PC-9 (cell line): ENCODE measurements around the gene ENGASE. TPM values are rescaled to one million over a fixed set of nuclear protein-coding genes. Genes with fewer than 3 reads are reported as not detected.
A peak's percentile ranks its signal among the peaks of the same experiment; 100 is the strongest.

Experiments used
- BruUV-seq: library from RNA; stranded (reverse); fragments of 400-500 nt; replicated peaks from 2 replicates; lab custom pipeline; 2021; lab: Mats Ljungman, UMichigan
- CTCF ChIA-PET: fragments of 300-600 bp; sonication (Branson Sonifier 250); formaldehyde crosslinking; loops from one replicate; lab custom pipeline; 2022; ENCODE audit warnings: antibody characterized with exemption; lab: Charles Lee
- POLR2A ChIA-PET: fragments of 300-600 bp; sonication (Branson Sonifier 250); formaldehyde crosslinking; loops from one replicate; lab custom pipeline; 2022; ENCODE audit warnings: antibody characterized with exemption; ENCODE audit not compliant: unreplicated experiment; lab: Charles Lee
- DNase-seq, 2 experiments: peaks; one replicate each; pipeline versions ENCODE4 v3.0.0 to v3.0.0-alpha.2; 2015 to 2022; ENCODE audit warnings: mixed read lengths in 1 of 2
- H2AFZ ChIP-seq: fragments of 200-600 bp; sonication (generic); 2 replicates; pipeline ENCODE4 v1.8.1; 2017; ENCODE audit warnings: antibody characterized with exemption
- H3F3A ChIP-seq: fragments of 200-600 bp; sonication (generic); 2 replicates; pipeline ENCODE4 v1.8.1; 2017; ENCODE audit warnings: antibody characterized with exemption, mild to moderate bottlenecking, low read depth; ENCODE audit not compliant: insufficient read depth
- H3K27ac ChIP-seq: fragments of 200-600 bp; sonication (generic); 2 replicates; pipeline ENCODE4 v1.6.1; 2016; ENCODE audit warnings: mixed run types
- H3K27me3 ChIP-seq: fragments of 200-600 bp; sonication (generic); 2 replicates; pipeline ENCODE4 v1.6.1; 2016; ENCODE audit warnings: low read depth, mixed run types; ENCODE audit not compliant: insufficient read depth
- H3K36me3 ChIP-seq: fragments of 200-600 bp; sonication (generic); 2 replicates; pipeline ENCODE4 v1.6.1; 2016; ENCODE audit warnings: low read depth, mixed run types
- H3K4me1 ChIP-seq: fragments of 200-600 bp; sonication (generic); replicated peaks from 2 replicates; pipeline ENCODE4 v1.6.1; 2016; ENCODE audit warnings: mixed run types; ENCODE audit not compliant: insufficient read depth
- H3K4me2 ChIP-seq: fragments of 200-600 bp; sonication (generic); 2 replicates; pipeline ENCODE4 v1.6.1; 2017; ENCODE audit warnings: mixed run types
- H3K4me3 ChIP-seq: fragments of 200-600 bp; sonication (generic); 2 replicates; pipeline ENCODE4 v1.6.1; 2016; ENCODE audit warnings: mixed run types
- H3K79me2 ChIP-seq: fragments of 200-600 bp; sonication (generic); 2 replicates; pipeline ENCODE4 v1.6.1; 2017; ENCODE audit warnings: low read depth, mixed run types
- H3K9me2 ChIP-seq: fragments of 200-600 bp; sonication (generic); 2 replicates; pipeline ENCODE4 v1.8.1; 2017; ENCODE audit warnings: mild to moderate bottlenecking; ENCODE audit not compliant: insufficient read depth
- H3K9me3 ChIP-seq: fragments of 200-600 bp; sonication (generic); 2 replicates; pipeline ENCODE4 v1.8.1; 2016; ENCODE audit warnings: low read depth; ENCODE audit not compliant: insufficient read depth
- H4K20me1 ChIP-seq: fragments of 200-600 bp; sonication (generic); 2 replicates; pipeline ENCODE4 v1.8.1; 2017; ENCODE audit not compliant: insufficient read depth
- EZH2 ChIP-seq: fragments of 200-600 bp; sonication (generic); IDR thresholded peaks from 2 replicates; pipeline ENCODE4 v1.8.0; 2017; ENCODE audit warnings: antibody characterized with exemption, low read depth
- intact Hi-C: fragments of 100-400 bp; cut with micrococcal nuclease; formaldehyde crosslinking; loops from one replicate; pipeline ENCODE4 v1.10.0; 2022; ENCODE audit not compliant: unreplicated experiment
- total RNA-seq: library from RNA; stranded (reverse); gene quantifications from 2 replicates; pipeline ENCODE4 v1.2.3, GENCODE V29; 2021
- TF ChIP-seq, protein P1 (sequence below): fragments of 200-600 bp; sonication (generic); conservative IDR thresholded peaks from 2 replicates; pipeline ENCODE4 v1.6.1; 2017; ENCODE audit warnings: mixed run types, antibody characterized with exemption, mild to moderate bottlenecking, moderate library complexity

ENGASE gene
- total RNA-seq, 1 experiment from 2014 or later = 15.7 TPM

DNA sequence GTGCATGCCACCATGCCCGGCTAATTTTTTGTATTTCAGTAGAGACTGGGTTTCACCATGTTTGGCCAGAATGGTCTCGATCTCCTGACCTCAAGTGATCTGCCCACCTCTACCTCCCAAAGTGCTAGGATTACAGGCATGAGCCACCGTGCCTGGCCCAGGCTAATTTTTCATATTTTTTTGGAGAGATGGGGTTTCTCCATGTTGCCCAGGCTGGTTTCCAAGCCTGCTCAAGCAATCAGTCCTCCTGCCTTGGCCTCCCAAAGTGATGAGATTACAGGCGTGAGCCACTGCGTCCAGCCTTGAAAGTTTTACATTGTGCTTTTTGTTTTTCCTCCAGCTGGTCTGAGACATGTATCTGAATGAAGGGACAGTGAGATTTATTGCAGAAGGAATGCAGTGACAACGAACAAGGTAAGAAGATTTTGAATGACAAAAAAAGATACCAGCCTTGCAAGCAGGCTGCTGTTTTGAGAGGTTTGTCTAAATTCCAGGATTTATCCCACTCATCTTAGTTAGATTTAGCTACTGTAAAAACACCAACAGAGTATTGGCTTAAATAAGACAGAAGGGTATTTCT is 3.4 kb upstream of the ENGASE start:
- Histone ChIP-seq H4K20me1 (no peaks in the 10 kb centered on the region), H3K36me3 (no peaks in the 10 kb centered on the region), H3K27me3 (no peaks in the 10 kb centered on the region), H3K9me2 (no peaks in the 10 kb centered on the region), H2AFZ (no peak overlapping the region), H3K4me1 (peaks cover 17% of the 10 kb centered on the region), H3K4me3 (no peak overlapping the region), H3F3A (peaks cover 9% of the 10 kb centered on the region; the same call in 1 of the 2 replicates), H3K4me2 (no peak overlapping the region), H3K27ac (no peak overlapping the region), H3K9me3 (no peaks in the 10 kb centered on the region), H3K79me2 (no peaks in the 10 kb centered on the region)
- intact Hi-C loops = no loop called here
- TF ChIP-seq, protein P1, sequence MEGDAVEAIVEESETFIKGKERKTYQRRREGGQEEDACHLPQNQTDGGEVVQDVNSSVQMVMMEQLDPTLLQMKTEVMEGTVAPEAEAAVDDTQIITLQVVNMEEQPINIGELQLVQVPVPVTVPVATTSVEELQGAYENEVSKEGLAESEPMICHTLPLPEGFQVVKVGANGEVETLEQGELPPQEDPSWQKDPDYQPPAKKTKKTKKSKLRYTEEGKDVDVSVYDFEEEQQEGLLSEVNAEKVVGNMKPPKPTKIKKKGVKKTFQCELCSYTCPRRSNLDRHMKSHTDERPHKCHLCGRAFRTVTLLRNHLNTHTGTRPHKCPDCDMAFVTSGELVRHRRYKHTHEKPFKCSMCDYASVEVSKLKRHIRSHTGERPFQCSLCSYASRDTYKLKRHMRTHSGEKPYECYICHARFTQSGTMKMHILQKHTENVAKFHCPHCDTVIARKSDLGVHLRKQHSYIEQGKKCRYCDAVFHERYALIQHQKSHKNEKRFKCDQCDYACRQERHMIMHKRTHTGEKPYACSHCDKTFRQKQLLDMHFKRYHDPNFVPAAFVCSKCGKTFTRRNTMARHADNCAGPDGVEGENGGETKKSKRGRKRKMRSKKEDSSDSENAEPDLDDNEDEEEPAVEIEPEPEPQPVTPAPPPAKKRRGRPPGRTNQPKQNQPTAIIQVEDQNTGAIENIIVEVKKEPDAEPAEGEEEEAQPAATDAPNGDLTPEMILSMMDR = no peak
- ChIA-PET CTCF (no interaction called here), POLR2A (no interaction called here)
- no TSS peak for BruUV-seq
- no peak for DNase-seq

GRCh38 chr17:79072544-79072943 is 2.1 kb upstream of the ENGASE start:
- Histone ChIP-seq H3F3A (peaks cover 9% of the 10 kb centered on the region; the same call in 1 of the 2 replicates), H3K4me2 (no peak overlapping the region), H3K4me3 (no peak overlapping the region), H3K36me3 (no peaks in the 10 kb centered on the region), H3K4me1 (peaks cover 17% of the 10 kb centered on the region), H3K27me3 (no peaks in the 10 kb centered on the region), H3K27ac (no peak overlapping the region), H4K20me1 (no peaks in the 10 kb centered on the region), H3K79me2 (no peaks in the 10 kb centered on the region), H3K9me3 (no peaks in the 10 kb centered on the region), H2AFZ (no peak overlapping the region), H3K9me2 (no peaks in the 10 kb centered on the region)
- no peak for DNase-seq
- BruUV-seq = no TSS peak
- CTCF ChIA-PET = interaction anchor here (0.6 kb wide), 1 partner anchor 204 kb away, joined by 4 read pairs; no protein-coding TSS in a partner anchor
- no peak for TF ChIP-seq EZH2
- TF ChIP-seq, protein P1 = no peak
- intact Hi-C loops = no loop called here
- POLR2A ChIA-PET = no interaction called here

DNA sequence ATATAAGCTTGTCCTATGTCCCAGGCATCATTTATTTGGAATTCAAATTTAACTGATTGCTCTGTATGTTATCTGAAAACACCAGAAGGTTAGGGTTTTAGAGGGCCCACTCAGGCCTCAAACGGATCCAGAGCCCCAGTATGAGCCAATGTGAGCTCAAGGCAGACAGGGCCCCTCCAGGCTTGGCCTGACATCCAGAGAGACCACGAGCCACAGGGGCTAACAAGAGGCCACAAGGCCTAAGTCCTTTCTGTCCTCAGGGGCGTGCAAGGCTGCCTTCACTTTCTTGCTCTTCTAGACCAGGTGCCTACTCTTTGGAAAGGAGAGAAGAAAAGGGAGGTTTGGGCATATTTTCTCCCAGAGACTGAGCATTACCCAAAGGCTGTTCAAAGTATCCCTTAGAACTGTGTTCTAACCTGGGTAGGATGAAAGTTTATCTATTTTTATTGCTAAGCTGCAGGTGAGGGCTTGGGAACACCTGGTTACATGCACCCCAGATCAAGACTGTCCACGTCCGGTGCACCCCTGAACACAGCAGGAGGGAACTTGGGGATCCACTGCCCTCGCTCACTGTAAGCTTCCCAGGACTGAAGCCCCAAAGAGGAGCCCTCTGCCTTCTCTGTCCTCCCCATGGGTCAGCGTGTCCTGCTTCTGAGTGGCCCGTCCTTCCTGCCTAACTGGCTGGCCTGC is 1.5 kb upstream of the ENGASE start:
- no peak overlapping the region for H3K4me3 ChIP-seq
- peak overlapping the region; percentile 66 for H3K4me2 ChIP-seq
- TF ChIP-seq, protein P1 = no peak
- TF ChIP-seq EZH2 = no peak
- no peaks in the 10 kb centered on the region for H3K9me2 ChIP-seq
- no TSS peak for BruUV-seq
- intact Hi-C loops = no loop called here
- H3F3A ChIP-seq = peaks cover 9% of the 10 kb centered on the region; the same call in 1 of the 2 replicates
- no peak overlapping the region for H3K27ac ChIP-seq
- no peaks in the 10 kb centered on the region for H3K79me2 ChIP-seq
- no peak overlapping the region for H2AFZ ChIP-seq
- H3K36me3 ChIP-seq = no peaks in the 10 kb centered on the region
- H3K9me3 ChIP-seq = no peaks in the 10 kb centered on the region
- POLR2A ChIA-PET = interaction anchor here (0.5 kb wide), 1 partner anchor 63 kb away, joined by 3 read pairs; no protein-coding TSS in a partner anchor
- no peaks in the 10 kb centered on the region for H3K27me3 ChIP-seq
- no peak for DNase-seq
- H4K20me1 ChIP-seq = no peaks in the 10 kb centered on the region
- H3K4me1 ChIP-seq = peaks cover 17% of the 10 kb centered on the region
- CTCF ChIA-PET = interaction anchor here (0.6 kb wide), 1 partner anchor 204 kb away, joined by 4 read pairs; no protein-coding TSS in a partner anchor
